Stimulated activated CD8-positive, alpha-beta memory T cell treated with anti-CD3 and anti-CD28 coated beads, Interleukin-7, amount 100 ng/mL, for 1 hour (primary cell): ENCODE data around the gene FMO3.

Experiments
- DNase-seq, 2 donors: peaks; one replicate each; pipeline ENCODE4 v3.0.0-alpha.2; 2020; ENCODE audit warnings: low read depth in 2 of 2

FMO3 gene

GRCh38 chr1:171090604-171091003, at the start of gene FMO3:
Gene FMO3 (plus strand): TSS chr1:171090905. CDS start chr1:171092659, 1,754 bp downstream.
- DNase-seq: no peak

- no peak for DNase-seq
These were observed 42.7 kb upstream of the FMO3 start for GRCh38 chr1:171048014-171048413.

- DNase-seq: no peak
These were observed 37.7 kb upstream of the FMO3 start for GRCh38 chr1:171052977-171053376.

GRCh38 chr1:171055966-171056643, 34.6 kb upstream of the FMO3 start:
- DNase-seq: no peak

- DNase-seq: no peak
These were observed 29.1 kb upstream of the FMO3 start for GRCh38 chr1:171061425-171062143.

- DNase-seq: no peak
These were observed 27.8 kb upstream of the FMO3 start for GRCh38 chr1:171062902-171063301.

- no peak for DNase-seq
These were observed 15.7 kb upstream of the FMO3 start for GRCh38 chr1:171075041-171075440.

GRCh38 chr1:171081314-171081753, 9.4 kb upstream of the FMO3 start:
- DNase-seq: no peak

- DNase-seq: no peak
These were observed 8.9 kb upstream of the FMO3 start for GRCh38 chr1:171081763-171082201.

- no peak for DNase-seq
These were observed 8.1 kb upstream of the FMO3 start for GRCh38 chr1:171082606-171083005.

- no peak for DNase-seq
These were observed 7.5 kb upstream of the FMO3 start for GRCh38 chr1:171083222-171083621.

GRCh38 chr1:171084091-171084490, 6.6 kb upstream of the FMO3 start:
- DNase-seq: no peak

- DNase-seq: no peak
These were observed 5.8 kb upstream of the FMO3 start for GRCh38 chr1:171084870-171085269.

GRCh38 chr1:171087896-171088295, 2.8 kb upstream of the FMO3 start:
- DNase-seq: no peak

- no peak for DNase-seq
These were observed 13.2 kb downstream of the FMO3 start for GRCh38 chr1:171103862-171104261.

- DNase-seq: no peak
These were observed 16.7 kb downstream of the FMO3 start for GRCh38 chr1:171107262-171107940.

GRCh38 chr1:171107969-171108368, 17.3 kb downstream of the FMO3 start:
- no peak for DNase-seq

- DNase-seq: no peak
These were observed 19.3 kb downstream of the FMO3 start for GRCh38 chr1:171109966-171110365.

- no peak for DNase-seq
These were observed 20.1 kb downstream of the FMO3 start for GRCh38 chr1:171110621-171111326.

- no peak for DNase-seq
These were observed 21.4 kb downstream of the FMO3 start for GRCh38 chr1:171112119-171112518.

- DNase-seq: no peak
These were observed 22.7 kb downstream of the FMO3 start for GRCh38 chr1:171113382-171113781.

GRCh38 chr1:171115280-171115897, 24.7 kb downstream of the FMO3 start:
- DNase-seq: no peak
